Urothelium cell line (cell line): Measurements from ENCODE around the gene NPR1.
A peak's percentile ranks its signal among the peaks of the same experiment; 100 is the strongest.

Experiments
- DNase-seq: peaks from one replicate; pipeline ENCODE4 v3.0.0; 2011; ENCODE audit warnings: low spot score, mixed read lengths
- FAIRE-seq: peaks from 2 replicates; lab custom pipeline; 2011; peaks lifted over from hg19 to GRCh38; lab: Jason Lieb, UNC

The NPR1 gene

GRCh38 chr1:153677718-153678518 is 570 bp upstream of the NPR1 start:
- DNase-seq (peak; percentile 70), FAIRE-seq (peak; percentile 87)

- FAIRE-seq (no peak), DNase-seq (no peak)
Measured at GRCh38 chr1:153679337-153680119, 1.0 kb downstream of the NPR1 start.

GRCh38 chr1:153680120-153680403 is 1.6 kb downstream of the NPR1 start:
- DNase-seq (no peak), FAIRE-seq (no peak)

GRCh38 chr1:153682730-153683129 is 4.2 kb downstream of the NPR1 start:
- no peak for DNase-seq

GRCh38 chr1:153683854-153684253 is 5.4 kb downstream of the NPR1 start:
- FAIRE-seq (no peak), DNase-seq (no peak)

More at GRCh38 chr1:153682730-153683129, 4.2 kb downstream of the NPR1 start:
- FAIRE-seq = no peak

GRCh38 chr1:153684892-153685291 is 6.4 kb downstream of the NPR1 start:
- DNase-seq = no peak
- no peak for FAIRE-seq

- DNase-seq (no peak), FAIRE-seq (no peak)
Measured at GRCh38 chr1:153685544-153686340, 7.3 kb downstream of the NPR1 start.

- FAIRE-seq = no peak
- DNase-seq = no peak
Measured at GRCh38 chr1:153687346-153688125, 9.0 kb downstream of the NPR1 start.

GRCh38 chr1:153688276-153688675 is 9.8 kb downstream of the NPR1 start:
- DNase-seq = no peak

GRCh38 chr1:153688736-153689328 is 10.3 kb downstream of the NPR1 start:
- FAIRE-seq = no peak
- no peak for DNase-seq

More at GRCh38 chr1:153688276-153688675, 9.8 kb downstream of the NPR1 start:
- FAIRE-seq = no peak

- no peak for FAIRE-seq
- no peak for DNase-seq
Measured at GRCh38 chr1:153693466-153693865, 15.0 kb downstream of the NPR1 start.

- no peak for FAIRE-seq
- DNase-seq = no peak
Measured at GRCh38 chr1:153696741-153697140, 18.3 kb downstream of the NPR1 start.

- DNase-seq = peak; percentile 84
- FAIRE-seq = no peak
Measured at GRCh38 chr1:153697191-153698019, 18.9 kb downstream of the NPR1 start.

GRCh38 chr1:153698020-153698922 is 19.8 kb downstream of the NPR1 start:
- no peak for FAIRE-seq
- no peak for DNase-seq

GRCh38 chr1:153698923-153699714 is 20.6 kb downstream of the NPR1 start:
- FAIRE-seq = no peak
- DNase-seq = no peak

- FAIRE-seq (no peak), DNase-seq (no peak)
Measured at GRCh38 chr1:153699768-153700167, 21.3 kb downstream of the NPR1 start.

- FAIRE-seq (no peak), DNase-seq (no peak)
Measured at GRCh38 chr1:153705484-153705883, 27.0 kb downstream of the NPR1 start.

GRCh38 chr1:153711026-153711425 is 32.5 kb downstream of the NPR1 start:
- FAIRE-seq (no peak), DNase-seq (no peak)
